Panc1 (cell line): Measurements from ENCODE around the gene CHTF18. TPM values are rescaled to one million over a fixed set of nuclear protein-coding genes. Genes with fewer than 3 reads are reported as not detected.

Experiments
- ATAC-seq: fragments of 200-7000 bp; cut with Tn5 transposase; 2 replicates; pipeline ENCODE4 v1.9.1; 2020; ENCODE audit warnings: mild to moderate bottlenecking, moderate library complexity
- BruUV-seq: library from RNA; stranded (reverse); fragments of 400-500 nt; replicated peaks from 2 replicates; lab custom pipeline; 2021; lab: Mats Ljungman, UMichigan
- CTCF ChIA-PET: fragments of 300-600 bp; sonication (Branson Sonifier 250); formaldehyde crosslinking; loops from one replicate; lab custom pipeline; 2022; ENCODE audit warnings: antibody characterized with exemption; lab: Charles Lee
- POLR2A ChIA-PET: fragments of 300-600 bp; sonication (Branson Sonifier 250); formaldehyde crosslinking; loops from one replicate; lab custom pipeline; 2022; ENCODE audit warnings: antibody characterized with exemption; lab: Charles Lee
- DNase-seq: peaks from one replicate; pipeline ENCODE4 v3.0.0-alpha.2; 2010; ENCODE audit warnings: low read depth, low spot score
- H3K27ac ChIP-seq: 2 replicates; pipeline ENCODE4 v1.5.1; 2011; ENCODE audit warnings: mild to moderate bottlenecking, low read length, inconsistent platforms
- H3K27me3 ChIP-seq: fragments of 200-500 bp; sonication (Bioruptor generic); 2 replicates; pipeline ENCODE4 v1.6.0; 2014; ENCODE audit warnings: low read length, inconsistent platforms; ENCODE audit not compliant: control insufficient read depth, insufficient read depth
- H3K36me3 ChIP-seq: fragments of 200-500 bp; sonication (Bioruptor generic); 2 replicates; pipeline ENCODE4 v1.5.1; 2014; ENCODE audit warnings: inconsistent platforms, mild to moderate bottlenecking, low read length, moderate library complexity; ENCODE audit not compliant: control insufficient read depth, insufficient read depth
- H3K4me1 ChIP-seq: 2 replicates; pipeline ENCODE4 v1.5.1; 2011; ENCODE audit warnings: inconsistent platforms, mild to moderate bottlenecking, low read length, moderate library complexity; ENCODE audit not compliant: control insufficient read depth, insufficient read depth
- H3K4me3 ChIP-seq, 2 experiments: 2 replicates each; pipeline ENCODE4 v1.5.1; 2011 to 2012; ENCODE audit warnings: low read depth in 2 of 2, low read length in 2 of 2, mild to moderate bottlenecking in 2 of 2, inconsistent platforms in 1 of 2, moderate library complexity in 1 of 2
- H3K9me3 ChIP-seq: fragments of 200-500 bp; sonication (Bioruptor generic); 2 replicates; pipeline ENCODE4 v1.5.1; 2014; ENCODE audit warnings: low read depth, mild to moderate bottlenecking, inconsistent platforms, low read length, moderate library complexity; ENCODE audit not compliant: control insufficient read depth, insufficient read depth
- CTCF ChIP-seq: fragments of 450-650 bp; IDR thresholded peaks from 2 replicates; pipeline ENCODE4 v1.5.1; 2017; ENCODE audit warnings: mild to moderate bottlenecking
- POLR2AphosphoS5 ChIP-seq: IDR thresholded peaks from 2 replicates; pipeline ENCODE4 v1.6.1; 2012; ENCODE audit warnings: mild to moderate bottlenecking, low read depth, low read length, moderate library complexity
- REST ChIP-seq, 2 experiments: IDR thresholded peaks; 2 replicates each; pipeline ENCODE4 v1.6.1; 2011 to 2012; ENCODE audit warnings: low read depth in 2 of 2, control low read depth in 1 of 2, low read length in 1 of 2, mild to moderate bottlenecking in 1 of 2, moderate library complexity in 1 of 2; ENCODE audit not compliant: insufficient read depth in 1 of 2
- SIN3A ChIP-seq: IDR thresholded peaks from 2 replicates; pipeline ENCODE4 v1.6.1; 2012; ENCODE audit warnings: low read depth, mild to moderate bottlenecking, low read length, moderate library complexity, borderline replicate concordance; ENCODE audit not compliant: insufficient read depth
- TCF7L2 ChIP-seq: IDR thresholded peaks from 2 replicates; pipeline ENCODE4 v1.6.1; 2011; ENCODE audit warnings: mild to moderate bottlenecking, low read depth, low read length, inconsistent platforms
- in situ Hi-C: cut with HindIII; loops from 2 replicates; pipeline ENCODE4 v1.10.0; 2016; ENCODE audit warnings: low sequenced_read_pairs, low pct_unique_long_range_greater_than_20kb
- intact Hi-C: fragments of 100-400 bp; cut with micrococcal nuclease; formaldehyde crosslinking; loops from one replicate; pipeline ENCODE4 v1.10.0; 2022; ENCODE audit not compliant: unreplicated experiment
- total RNA-seq: library from RNA; stranded (reverse); gene quantifications from one replicate; pipeline ENCODE4 v1.2.1, GENCODE V29; 2021; ENCODE audit not compliant: unreplicated experiment

The CHTF18 gene
- total RNA-seq, 1 experiment from 2014 or later, result 118 TPM

GRCh38 chr16:804193-805048 is 16.0 kb downstream of the CHTF18 start:
- H3K9me3 ChIP-seq, result no peaks in the 10 kb centered on the region
- no peaks in the 10 kb centered on the region for H3K27me3 ChIP-seq
- DNase-seq (no peak), ATAC-seq (no peak)
- H3K4me3 ChIP-seq, result no peak overlapping the region
- H3K27ac ChIP-seq, result no peak overlapping the region
- BruUV-seq, result no TSS peak
- POLR2A ChIA-PET, result interaction anchor here (0.7 kb wide), 2 partner anchors 174 to 177 kb away, joined by 3 read pairs; partner anchors contain the start of gene SOX8
- TF ChIP-seq TCF7L2 (no peak), CTCF (no peak), REST (IDR thresholded peaks at IDR 0.05; ENCODE audit: insufficient read depth in 1 of 2, low read depth in 2 of 2, low read length in 1 of 2) (no peak), SIN3A (no peak), POLR2AphosphoS5 (no peak)
- H3K4me1 ChIP-seq, result peaks cover 36% of the 10 kb centered on the region
- intact Hi-C loops (no loop called here), in situ Hi-C loops (no loop called here)
- CTCF ChIA-PET, result interaction anchor here (0.5 kb wide), 1 partner anchor 576 kb away, joined by 3 read pairs; no protein-coding TSS in a partner anchor
- H3K36me3 ChIP-seq, result no peaks in the 10 kb centered on the region

- Histone ChIP-seq H3K27me3 (no peaks in the 10 kb centered on the region), H3K4me1 (peaks cover 31% of the 10 kb centered on the region), H3K36me3 (no peaks in the 10 kb centered on the region), H3K27ac (no peak overlapping the region), H3K4me3 (no peak overlapping the region), H3K9me3 (no peaks in the 10 kb centered on the region)
- BruUV-seq, result no TSS peak
- DNase-seq, result no peak
- CTCF ChIA-PET, result no interaction called here
- POLR2A ChIA-PET, result interaction anchor here (0.7 kb wide), 1 partner anchor 176 kb away, joined by 3 read pairs; the partner anchor contains the start of gene SOX8
- in situ Hi-C loops (no loop called here), intact Hi-C loops (no loop called here)
- TF ChIP-seq POLR2AphosphoS5 (no peak), SIN3A (no peak), CTCF (no peak), REST (IDR thresholded peaks at IDR 0.05; ENCODE audit: insufficient read depth in 1 of 2, low read depth in 2 of 2, low read length in 1 of 2) (no peak), TCF7L2 (no peak)
- no peak for ATAC-seq
These were observed 17.1 kb downstream of the CHTF18 start for GRCh38 chr16:805474-805873.
